ENCODE measurements around the gene AGBL1. TPM values are rescaled to one million over a fixed set of nuclear protein-coding genes. Genes with fewer than 3 reads are reported as not detected.

The AGBL1 gene
- total RNA-seq, 2 donors from 2014 or later: not detected

DNA sequence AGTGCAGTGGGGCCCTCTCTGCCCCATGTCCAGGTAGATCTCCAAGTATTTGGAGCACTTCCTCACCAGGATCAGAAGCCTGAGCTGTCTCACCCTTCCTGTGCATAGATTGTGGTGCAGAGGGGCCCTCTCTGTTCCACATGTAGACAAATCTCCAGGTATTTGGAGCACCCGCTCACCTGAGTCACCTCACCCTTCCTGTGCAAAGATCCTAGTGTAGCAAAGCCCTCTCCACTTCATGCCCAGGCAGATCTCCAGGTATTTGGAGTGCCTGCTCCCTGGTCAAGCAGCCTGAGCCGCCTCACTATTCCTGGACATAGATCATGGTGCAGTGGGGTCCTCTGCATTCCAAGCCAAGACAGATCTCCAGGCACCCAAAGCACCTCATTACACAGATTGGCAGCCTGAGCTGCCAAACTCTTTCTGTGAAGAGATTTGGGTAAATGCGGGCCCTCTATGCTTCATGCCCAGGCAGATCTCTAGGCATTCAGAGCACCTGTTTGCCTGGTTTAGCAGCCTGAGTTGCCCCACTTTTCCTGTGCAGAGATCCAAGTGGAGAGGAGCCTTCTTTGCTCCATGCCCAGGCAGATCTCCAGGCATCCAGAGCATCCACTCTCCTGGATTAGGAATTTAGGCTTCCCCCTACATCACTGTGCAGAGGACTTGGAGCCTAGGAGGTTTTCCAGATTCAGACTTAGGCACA is 249.8 kb downstream of the AGBL1 start:
- Histone ChIP-seq H3K4me3 (no peak overlapping the region), H3K9me3 (peaks cover 0 to 21% (median 5%) of the 10 kb centered on the region in 3 donors), H3K27ac (no peak overlapping the region), H3K4me1 (no peaks in the 10 kb centered on the region), H3K36me3 (replicated peaks in 1 of 2; ENCODE audit: insufficient read depth in 1 of 2, low read depth in 2 of 2) (no peaks in the 10 kb centered on the region), H3K27me3 (no peaks in the 10 kb centered on the region)
- no peak for TF ChIP-seq POLR2A (IDR thresholded peaks at IDR 0.05)
- TF ChIP-seq CTCF (IDR thresholded peaks at IDR 0.05): no peak
- no peak for DNase-seq
- 82 to 88% methylated on average over 3 of the region's 3 CpGs for WGBS, 2 donors
- no peak for ATAC-seq
- intact Hi-C loops (cut with DNase I): no loop called here

GRCh38 chr15:86333819-86334218 is 254.1 kb downstream of the AGBL1 start:
- intact Hi-C loops (cut with DNase I): no loop called here
- TF ChIP-seq POLR2A (IDR thresholded peaks at IDR 0.05) (no peak), CTCF (IDR thresholded peaks at IDR 0.05) (no peak)
- Histone ChIP-seq H3K9me3 (peaks cover 0 to 16% (median 4%) of the 10 kb centered on the region in 3 donors), H3K27me3 (no peaks in the 10 kb centered on the region), H3K36me3 (replicated peaks in 1 of 2; ENCODE audit: insufficient read depth in 1 of 2, low read depth in 2 of 2) (no peaks in the 10 kb centered on the region), H3K27ac (no peak overlapping the region), H3K4me3 (no peak overlapping the region), H3K4me1 (no peaks in the 10 kb centered on the region)
- DNase-seq (no peak), ATAC-seq (no peak)

DNA sequence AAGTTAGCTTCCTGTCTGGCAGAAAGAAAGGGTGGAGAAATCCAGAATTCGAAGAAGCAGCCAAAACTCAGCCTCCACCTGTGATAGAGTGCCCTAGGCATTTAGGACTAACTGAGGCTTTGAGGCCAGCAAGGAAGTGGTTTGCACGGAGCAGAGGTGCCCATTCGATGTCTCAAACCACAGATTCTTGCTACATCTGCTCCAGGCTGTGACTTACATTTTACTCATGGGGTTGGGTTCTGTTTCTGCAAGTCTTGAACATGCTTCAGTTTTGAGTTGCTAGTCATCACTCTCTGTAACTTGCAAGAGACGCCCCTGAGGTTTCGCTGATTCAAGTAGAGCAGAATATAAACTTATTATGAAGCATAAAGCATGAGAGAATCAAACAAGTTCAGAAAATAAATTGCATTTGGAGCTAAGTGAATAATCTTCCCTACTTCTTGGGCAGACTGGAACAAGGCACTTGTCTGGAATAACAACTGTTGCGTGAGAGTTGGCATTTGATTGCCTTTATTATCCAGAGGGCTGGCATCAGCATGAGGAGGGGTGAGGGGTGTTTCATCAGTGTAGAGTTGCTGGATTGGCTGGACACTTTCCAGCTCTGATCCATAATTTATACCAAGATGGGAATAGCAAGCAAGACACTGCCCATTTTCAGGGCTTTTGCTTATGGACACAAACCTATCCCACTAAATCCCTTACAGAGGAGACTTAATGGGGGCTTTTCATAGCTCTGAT is 256.5 kb downstream of the AGBL1 start:
- ATAC-seq: no peak
- no peak for TF ChIP-seq CTCF (IDR thresholded peaks at IDR 0.05)
- no peak for TF ChIP-seq POLR2A (IDR thresholded peaks at IDR 0.05)
- H3K36me3 ChIP-seq (replicated peaks in 1 of 2; ENCODE audit: insufficient read depth in 1 of 2, low read depth in 2 of 2): no peaks in the 10 kb centered on the region
- H3K4me1 ChIP-seq: no peaks in the 10 kb centered on the region
- 47 to 48% methylated on average over 6 of the region's 6 CpGs for WGBS, 2 donors
- no peaks in the 10 kb centered on the region for H3K9me3 ChIP-seq
- H3K27me3 ChIP-seq: no peaks in the 10 kb centered on the region
- no peak for DNase-seq
- H3K4me3 ChIP-seq: no peak overlapping the region
- H3K27ac ChIP-seq: no peak overlapping the region
- intact Hi-C loops (cut with DNase I): no loop called here

DNA sequence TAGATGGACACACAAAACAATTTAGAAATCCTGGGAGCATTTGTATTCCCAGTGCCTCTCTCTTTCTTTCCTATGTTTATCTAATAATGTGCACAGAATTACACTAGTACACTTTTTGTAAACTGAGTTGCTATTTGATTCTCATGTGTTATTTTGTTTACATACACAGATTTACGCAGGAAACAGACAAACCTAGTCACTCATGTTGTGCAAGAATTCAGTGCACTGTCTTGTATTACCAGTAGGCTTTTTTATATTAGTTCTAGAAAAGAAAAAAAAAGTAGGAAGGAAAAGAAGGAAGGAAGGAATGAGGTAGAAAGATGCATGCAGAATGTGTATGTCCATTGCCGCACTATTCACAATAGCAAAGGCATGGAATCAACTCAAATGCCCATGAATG is 257.4 kb downstream of the AGBL1 start:
- Histone ChIP-seq H3K27me3 (no peaks in the 10 kb centered on the region), H3K4me3 (no peak overlapping the region), H3K27ac (no peak overlapping the region), H3K4me1 (no peaks in the 10 kb centered on the region), H3K9me3 (no peaks in the 10 kb centered on the region), H3K36me3 (replicated peaks in 1 of 2; ENCODE audit: insufficient read depth in 1 of 2, low read depth in 2 of 2) (no peaks in the 10 kb centered on the region)
- WGBS, 2 donors: 85 to 91% methylated on average over 2 of the region's 2 CpGs
- DNase-seq: no peak
- intact Hi-C loops (cut with DNase I): no loop called here
- no peak for ATAC-seq
- TF ChIP-seq POLR2A (IDR thresholded peaks at IDR 0.05) (no peak), CTCF (IDR thresholded peaks at IDR 0.05) (no peak)
